OCI-LY7 (cell line): ENCODE data around the gene FHDC1.

ENCODE experiments used
- CTCF ChIP-seq: fragments of 200-600 bp; sonication (generic); conservative IDR thresholded peaks from 2 replicates; pipeline ENCODE4 v1.5.1; 2014; ENCODE audit warnings: mild to moderate bottlenecking, antibody characterized with exemption, low read length, moderate library complexity, mixed read lengths
- EZH2phosphoT487 ChIP-seq: fragments of 200-600 bp; sonication (generic); IDR thresholded peaks from 2 replicates; pipeline ENCODE4 v1.6.1; 2018; ENCODE audit warnings: low read depth, borderline replicate concordance, mild to moderate bottlenecking, mixed run types, antibody characterized with exemption, low read length, moderate library complexity, mixed read lengths

GRCh38 chr4:153002110-153002509, 66.0 kb downstream of the FHDC1 start:
- TF ChIP-seq CTCF, result no peak
- TF ChIP-seq EZH2phosphoT487, result no peak
